GM21528 (cell line): ENCODE data around the gene KNCN.

Experiments
- ATAC-seq: cut with Tn5 transposase; IDR thresholded peaks from one replicate; pipeline ENCODE4 v1.9.1; 2021; ENCODE audit warnings: mild to moderate bottlenecking, moderate library complexity; ENCODE audit not compliant: unreplicated experiment, low FRiP score

The KNCN gene

GRCh38 chr1:46526013-46526690 is 25.3 kb downstream of the KNCN start:
- ATAC-seq, result no peak

- ATAC-seq, result no peak
Measured at GRCh38 chr1:46525253-46525983, 26.0 kb downstream of the KNCN start.

GRCh38 chr1:46524843-46525242 is 26.6 kb downstream of the KNCN start:
- ATAC-seq, result no peak

- no peak for ATAC-seq
Measured at GRCh38 chr1:46523496-46524353, 27.7 kb downstream of the KNCN start.

DNA sequence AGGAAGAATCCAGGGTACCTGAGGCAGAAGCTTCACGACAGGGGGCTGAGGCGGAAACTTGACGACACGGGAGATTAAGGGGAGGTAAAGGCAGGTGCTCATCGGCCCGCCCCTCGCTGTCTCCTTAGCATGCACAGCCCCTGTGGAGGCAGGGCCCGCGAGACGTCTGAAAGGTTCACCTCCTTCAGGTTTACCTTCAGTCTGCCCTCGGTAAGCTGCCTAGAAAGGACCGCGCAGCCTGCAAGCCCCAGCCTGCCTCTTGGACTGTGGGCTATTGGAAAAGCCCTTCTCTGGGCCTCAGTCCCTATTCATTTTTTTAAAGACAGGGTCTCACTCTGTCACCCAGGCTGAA is 28.5 kb downstream of the KNCN start:
- no peak for ATAC-seq

GRCh38 chr1:46522184-46522968 is 29.1 kb downstream of the KNCN start:
- no peak for ATAC-seq

DNA sequence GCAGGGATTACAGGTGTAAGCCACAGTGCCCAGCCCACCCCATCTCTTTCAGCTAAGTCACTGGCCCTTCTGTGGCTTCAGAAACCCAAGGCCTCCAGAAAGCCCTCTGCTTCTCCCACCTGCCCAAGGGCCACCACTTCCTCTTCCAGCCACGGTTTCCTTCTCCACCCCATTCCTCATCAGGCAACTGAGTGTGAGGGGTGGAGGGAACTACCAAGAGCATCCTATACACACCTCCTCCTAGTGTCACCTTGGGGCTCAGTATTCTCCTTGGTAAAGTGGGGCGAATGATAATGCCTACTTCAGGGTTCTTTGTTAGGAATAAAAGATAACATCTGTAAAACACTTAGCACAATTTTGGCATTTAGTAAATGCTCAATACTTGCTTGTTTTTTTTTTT is 30.0 kb downstream of the KNCN start:
- no peak for ATAC-seq

- ATAC-seq, result no peak
Measured at GRCh38 chr1:46520063-46520911, 31.2 kb downstream of the KNCN start.

DNA sequence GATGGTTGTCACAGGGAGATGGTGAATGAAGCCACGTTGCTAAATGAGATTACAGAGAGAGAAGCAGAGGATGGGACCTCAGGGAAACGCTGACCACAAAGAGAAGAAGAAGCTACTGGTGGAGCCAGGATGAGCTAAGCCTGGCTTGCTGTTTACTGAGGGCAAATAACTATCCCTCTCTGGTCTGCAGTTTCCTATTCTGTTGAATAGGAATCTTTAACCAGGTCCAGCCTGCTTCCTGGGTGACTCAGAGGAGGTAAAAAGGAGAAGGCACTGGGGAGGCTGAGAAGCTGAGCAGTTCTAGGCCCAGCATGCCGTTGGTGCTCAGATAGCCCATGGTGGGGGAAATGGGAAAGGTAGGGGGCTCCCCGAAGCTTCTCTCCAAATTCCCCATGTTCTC is 32.2 kb downstream of the KNCN start:
- no peak for ATAC-seq

DNA sequence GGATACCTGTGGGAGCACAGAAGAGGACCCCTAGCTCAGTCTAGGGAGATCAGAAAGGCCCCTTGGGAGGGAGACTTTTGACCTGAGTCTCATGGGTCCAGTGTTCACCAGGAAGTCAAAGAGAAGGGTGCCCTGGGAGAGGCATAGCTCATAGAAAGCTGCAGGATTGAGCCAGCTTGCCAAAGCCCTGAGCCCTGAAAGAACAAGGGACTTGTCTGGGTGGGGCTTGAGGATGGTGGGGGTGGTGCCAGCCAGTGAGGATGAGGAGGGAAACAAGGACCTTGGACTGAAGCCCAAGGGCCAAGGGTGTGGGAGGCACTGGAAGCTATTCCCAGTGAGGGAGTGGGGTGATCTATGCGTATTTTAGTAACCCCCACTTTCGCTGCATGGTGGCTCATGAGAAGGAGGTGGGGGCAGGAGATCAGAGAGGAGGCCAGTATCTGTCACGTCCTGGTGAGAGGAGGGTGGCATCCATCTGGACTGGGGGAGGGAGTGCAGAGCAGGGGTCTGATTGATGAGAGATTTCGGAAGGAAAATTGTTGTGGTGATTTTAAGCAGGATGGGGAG is 33.4 kb downstream of the KNCN start:
- no peak for ATAC-seq

DNA sequence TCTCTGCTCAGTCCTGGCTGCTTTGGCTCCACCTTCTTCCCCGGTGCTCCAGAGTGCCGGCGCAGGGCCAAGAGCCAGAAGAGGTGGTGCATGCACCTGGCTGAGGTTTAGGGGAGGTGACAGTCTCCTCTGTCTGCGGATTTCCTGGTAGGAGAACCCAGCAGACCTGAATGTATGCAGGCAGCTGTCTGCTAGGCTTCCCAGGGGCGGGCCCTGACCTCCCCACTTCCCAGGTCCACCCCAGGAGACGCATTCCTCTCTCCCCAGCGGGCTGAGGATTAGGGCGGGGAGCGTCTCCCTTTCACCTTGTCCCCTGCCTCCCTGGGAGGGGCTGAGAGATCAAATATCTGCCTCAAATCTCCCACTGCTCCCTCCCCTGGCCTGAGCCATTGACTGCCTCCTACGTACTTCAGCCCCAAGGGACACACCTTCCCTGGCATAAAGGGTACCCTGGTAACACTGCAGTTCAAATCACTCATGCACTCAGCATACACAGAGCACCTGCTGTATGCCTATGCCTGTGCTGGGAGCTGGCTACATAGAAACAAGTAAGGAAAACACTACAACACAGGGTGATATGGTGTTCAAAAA is 34.3 kb downstream of the KNCN start:
- no peak for ATAC-seq

GRCh38 chr1:46516200-46516950 is 35.1 kb downstream of the KNCN start:
- no peak for ATAC-seq

DNA sequence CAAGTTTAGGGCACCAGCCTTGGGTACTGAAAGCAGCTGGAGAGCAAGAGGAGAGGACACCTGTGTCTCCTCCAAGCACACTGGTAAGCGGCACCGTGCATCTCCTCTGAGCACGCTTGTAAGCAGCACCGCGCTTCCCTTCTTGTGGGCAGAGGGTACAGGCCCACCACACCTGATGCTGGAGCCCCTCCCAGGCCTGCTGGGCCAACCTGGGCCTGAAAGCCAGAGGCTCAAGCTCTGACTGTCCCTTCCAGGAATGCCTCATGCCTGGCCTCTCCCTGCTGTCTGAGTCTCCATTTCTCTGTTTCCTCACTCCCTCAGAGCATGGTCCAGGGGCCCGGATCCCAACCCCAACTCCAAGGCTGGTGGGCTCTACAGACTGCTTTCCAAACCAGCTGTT is 35.9 kb downstream of the KNCN start:
- ATAC-seq, result no peak

- ATAC-seq, result no peak
Measured at GRCh38 chr1:46513536-46513935, 37.9 kb downstream of the KNCN start.

DNA sequence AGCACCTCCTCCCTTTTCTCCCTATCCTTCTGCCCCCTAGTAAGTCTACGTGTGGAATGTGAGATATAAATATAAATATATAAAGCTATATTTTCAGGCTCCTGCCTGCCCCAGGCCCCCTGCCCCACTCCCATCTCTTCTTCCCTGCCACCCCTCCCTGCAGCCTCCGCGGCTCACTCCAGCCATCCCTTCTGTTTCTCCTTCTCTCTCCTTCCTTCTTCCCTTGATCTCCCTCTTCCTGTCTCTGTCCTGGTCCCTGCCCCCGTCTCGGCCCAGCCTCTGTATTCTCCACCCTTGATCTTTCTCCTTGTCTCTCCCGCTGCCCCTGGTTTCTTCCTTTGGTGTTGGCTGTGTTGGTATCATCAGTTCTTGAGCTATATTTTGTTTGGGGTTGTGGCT is 38.7 kb downstream of the KNCN start:
- ATAC-seq, result no peak

DNA sequence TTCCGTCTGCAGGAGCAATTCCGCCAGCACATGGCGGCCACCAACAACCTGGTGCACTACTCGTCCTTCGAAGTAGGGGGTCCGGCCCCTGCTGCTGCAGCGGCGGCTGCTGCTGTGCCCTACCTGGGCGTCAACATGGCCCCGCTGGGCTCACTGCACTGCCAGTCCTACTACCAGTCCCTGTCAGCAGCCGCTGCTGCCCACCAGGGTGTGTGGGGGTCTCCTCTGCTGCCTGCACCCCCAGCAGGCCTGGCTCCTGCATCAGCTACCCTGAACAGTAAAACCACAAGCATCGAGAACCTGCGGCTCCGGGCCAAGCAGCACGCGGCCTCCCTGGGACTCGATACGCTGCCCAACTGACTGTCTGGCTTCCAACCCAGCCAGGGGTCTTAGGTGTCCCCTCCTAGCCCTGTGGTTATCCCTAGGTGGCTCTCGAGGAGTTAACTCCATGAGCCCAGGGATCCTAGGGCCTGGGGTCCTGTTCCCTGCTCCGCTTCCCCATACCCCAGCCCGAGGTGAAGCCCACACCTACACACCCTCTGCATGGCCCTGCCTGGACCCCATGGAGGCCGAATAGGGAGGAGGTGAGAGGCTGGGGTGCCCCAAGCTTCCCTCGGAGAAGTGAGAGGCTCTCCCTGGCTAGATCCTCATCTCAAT is 39.2 kb downstream of the KNCN start:
- ATAC-seq, result no peak

- ATAC-seq, result no peak
Measured at GRCh38 chr1:46510998-46511365, 40.5 kb downstream of the KNCN start.
